Adrenal gland (tissue), 12 donors: ENCODE data around the gene EXOC6B. TPM values are rescaled to one million over a fixed set of nuclear protein-coding genes. Genes with fewer than 3 reads are reported as not detected.

Experiments used
- DNase-seq, 7 donors: peaks; one replicate each; pipeline ENCODE4 v3.0.0-alpha.2; 2019 to 2020
- H3K27ac ChIP-seq, 5 donors: fragments of 200-600 bp; sonication (generic) in 4 of 5; 1 replicate in 3 of 5; 2 replicates in 2 of 5; pipeline versions ENCODE4 v1.5.1 to v1.8.0; 2016 to 2020; ENCODE audit warnings: mild to moderate bottlenecking in 1 of 5
- H3K27me3 ChIP-seq: fragments of 200-600 bp; 2 replicates; pipeline ENCODE4 v1.8.0; 2021
- H3K36me3 ChIP-seq, 2 donors: fragments of 200-600 bp; replicated peaks in 1 of 2; 1 replicate in 1 of 2; 2 replicates in 1 of 2; pipeline versions ENCODE4 v1.5.1 to v1.8.0; 2018 to 2022
- H3K4me1 ChIP-seq, 2 donors: fragments of 200-600 bp; replicated peaks in 1 of 2; 1 replicate in 1 of 2; 2 replicates in 1 of 2; pipeline versions ENCODE4 v1.5.1 to v1.8.0; 2018 to 2021
- H3K4me3 ChIP-seq, 4 donors: fragments of 200-600 bp; sonication (generic) in 3 of 4; one replicate each; pipeline ENCODE4 v1.5.1; 2016 to 2018
- H3K9me3 ChIP-seq, 3 donors: fragments of 200-600 bp; sonication (generic) in 1 of 3; replicated peaks in 1 of 3; 1 replicate in 2 of 3; 2 replicates in 1 of 3; pipeline versions ENCODE4 v1.5.1 to v1.8.0; 2016 to 2021
- CTCF ChIP-seq, 6 experiments: fragments of 450-650 bp in 4 of 6; fragments of 200-600 bp in 2 of 6; sonication (generic) in 1 of 6; IDR thresholded peaks; 1 replicate in 5 of 6; 2 replicates in 1 of 6; pipeline versions ENCODE4 v1.5.1 to v1.8.0; 2016 to 2021; ENCODE audit warnings: antibody characterized with exemption in 6 of 6, mild to moderate bottlenecking in 2 of 6, moderate library complexity in 1 of 6
- POLR2A ChIP-seq, 2 donors: fragments of 450-650 bp; IDR thresholded peaks; one replicate each; pipeline ENCODE4 v1.6.1; 2017; ENCODE audit warnings: antibody characterized with exemption in 2 of 2, mild to moderate bottlenecking in 2 of 2, moderate library complexity in 1 of 2
- WGBS, 4 donors: extraction: QIAGEN DNeasy Blood & Tissue Kit in 2 of 4; methylation state at CpG; one replicate each; pipeline versions ENCODE4 v1.1.5 to v1.1.7; 2013 to 2017; 5-methylcytosine and 5-hydroxymethylcytosine counted together
- intact Hi-C, 2 donors: fragments of 100-400 bp; cut with DNase I; formaldehyde crosslinking; loops; one replicate each; pipeline versions ENCODE4 v1.14.1 to v1.15.0; 2022 to 2023
- polyA plus RNA-seq, 3 donors: library from polyadenylated mRNA; stranded (reverse); fragments of 200-250 nt in 2 of 3; fragments of 350-450 nt in 1 of 3; fragmentation: Illumina TruSeq in 1 of 3; extraction: RNeasy Lipid Tissue Mini Kit (QIAGEN cat#74804) in 1 of 3; gene quantifications; one replicate each; pipeline ENCODE4 v1.2.3, GENCODE V29; 2013 to 2014
- total RNA-seq, 9 donors: library from RNA; depleted of rRNA in 4 of 9; stranded (reverse); fragments of >200 nt in 4 of 9; fragments of 120-200 nt in 1 of 9; fragmentation: NEBNext Ultra II Directional in 1 of 9; extraction: Animal tissue kit (Norgen Biotek cat#: 25700) in 1 of 9; gene quantifications; one replicate each; pipeline versions ENCODE4 v1.1.0 to v1.2.4, GENCODE V29; 2013 to 2023
- donor health status: healthy with polysubstance abuse.
- donor health status: Bipolar disorder and iron deficiency.
- donor health status: DM: yes; HTN: yes; CAD: no.
- donor health status: DM: no; HTN: no; CAD: no.
- donor health status: DM: no; HTN: no; CAD: no.
- donor health status: DM: yes; HTN: yes; CAD: no.

Gene EXOC6B
- total and polyA plus RNA-seq, 12 donors, result 6.0 to 92.6 (median 50.6) TPM

GRCh38 chr2:72780477-72780876, 45.4 kb downstream of the EXOC6B start:
- Histone ChIP-seq H3K4me1 (peaks cover 0 to 10% of the 10 kb centered on the region in 2 donors), H3K27ac (no peak overlapping the region), H3K27me3 (no peaks in the 10 kb centered on the region), H3K4me3 (no peak overlapping the region), H3K9me3 (no peaks in the 10 kb centered on the region), H3K36me3 (no peaks in the 10 kb centered on the region)
- 28 to 42% (median 37%) methylated on average over 2 of the region's 2 CpGs for WGBS, 4 donors
- peak in 1 of 7 donors; percentile 22 for DNase-seq
- TF ChIP-seq POLR2A (IDR thresholded peaks at IDR 0.05) (no peak), CTCF (IDR thresholded peaks at IDR 0.05) (no peak)
- intact Hi-C loops, result no loop called here

- WGBS, 4 donors, result 88 to 96% (median 93%) methylated on average over 2 of the region's 2 CpGs
- Histone ChIP-seq H3K4me1 (peaks cover 0 to 10% of the 10 kb centered on the region in 2 donors), H3K27ac (no peak overlapping the region), H3K4me3 (no peak overlapping the region), H3K27me3 (no peaks in the 10 kb centered on the region), H3K36me3 (no peaks in the 10 kb centered on the region), H3K9me3 (no peaks in the 10 kb centered on the region)
- intact Hi-C loops, result no loop called here
- TF ChIP-seq POLR2A (IDR thresholded peaks at IDR 0.05) (no peak), CTCF (IDR thresholded peaks at IDR 0.05) (no peak)
- DNase-seq, result no peak
Measured at GRCh38 chr2:72779495-72779894, 46.3 kb downstream of the EXOC6B start.

- Histone ChIP-seq H3K27me3 (no peaks in the 10 kb centered on the region), H3K4me1 (peaks cover 0 to 10% of the 10 kb centered on the region in 2 donors), H3K4me3 (no peak overlapping the region), H3K36me3 (no peaks in the 10 kb centered on the region), H3K9me3 (no peaks in the 10 kb centered on the region), H3K27ac (no peak overlapping the region)
- DNase-seq, result no peak
- intact Hi-C loops, result no loop called here
- 42 to 68% (median 56%) methylated on average over 1 of the region's 1 CpG for WGBS, 4 donors
- TF ChIP-seq POLR2A (IDR thresholded peaks at IDR 0.05) (no peak), CTCF (IDR thresholded peaks at IDR 0.05) (no peak)
Measured at GRCh38 chr2:72778410-72778809, 47.4 kb downstream of the EXOC6B start.

- DNase-seq, result peak; percentile 47 to 84 (median 79)
- TF ChIP-seq POLR2A (IDR thresholded peaks at IDR 0.05) (no peak), CTCF (IDR thresholded peaks at IDR 0.05) (peak; percentile 79 to 93 (median 92))
Measured at GRCh38 chr2:72770879-72771461, 54.9 kb downstream of the EXOC6B start.

More at GRCh38 chr2:72770879-72771461, 54.9 kb downstream of the EXOC6B start:
- Histone ChIP-seq H3K27ac (no peak overlapping the region), H3K4me1 (peaks cover 0 to 7% of the 10 kb centered on the region in 2 donors), H3K9me3 (no peaks in the 10 kb centered on the region), H3K36me3 (no peaks in the 10 kb centered on the region), H3K4me3 (no peak overlapping the region), H3K27me3 (no peaks in the 10 kb centered on the region)
- intact Hi-C loops, result loop anchor here (2.0 to 5.0 kb wide), 2 partner anchors 91 to 92 kb away; no protein-coding TSS in a partner anchor
- WGBS, 4 donors, result 1 to 3% (median 2%) methylated on average over 2 of the region's 2 CpGs
